HG03064 (cell line): ENCODE measurements around the gene KIAA1755.

Source experiments
- ATAC-seq: cut with Tn5 transposase; IDR thresholded peaks from one replicate; pipeline ENCODE4 v1.9.1; 2021; ENCODE audit warnings: low read depth; ENCODE audit not compliant: unreplicated experiment

Gene KIAA1755

GRCh38 chr20:38245753-38246152 lies 14.8 kb downstream of the KIAA1755 start:
- ATAC-seq = no peak

- ATAC-seq = no peak
These were observed 16.9 kb downstream of the KIAA1755 start for GRCh38 chr20:38243709-38244020.

GRCh38 chr20:38242848-38243708 lies 17.5 kb downstream of the KIAA1755 start:
- ATAC-seq = no peak

GRCh38 chr20:38241201-38241600 lies 19.3 kb downstream of the KIAA1755 start:
- no peak for ATAC-seq

GRCh38 chr20:38239441-38239840 lies 21.1 kb downstream of the KIAA1755 start:
- ATAC-seq = no peak

- no peak for ATAC-seq
These were observed 21.7 kb downstream of the KIAA1755 start for GRCh38 chr20:38238829-38239228.

- ATAC-seq = no peak
These were observed 23.2 kb downstream of the KIAA1755 start for GRCh38 chr20:38237381-38237780.

GRCh38 chr20:38231531-38232121 lies 28.9 kb downstream of the KIAA1755 start:
- no peak for ATAC-seq

- ATAC-seq = no peak
These were observed 29.5 kb downstream of the KIAA1755 start for GRCh38 chr20:38230957-38231526.

- ATAC-seq = no peak
These were observed 30.3 kb downstream of the KIAA1755 start for GRCh38 chr20:38230253-38230551.

GRCh38 chr20:38229376-38230252 lies 30.9 kb downstream of the KIAA1755 start:
- no peak for ATAC-seq

GRCh38 chr20:38228436-38228835 lies 32.1 kb downstream of the KIAA1755 start:
- no peak for ATAC-seq

- ATAC-seq = no peak
These were observed 32.8 kb downstream of the KIAA1755 start for GRCh38 chr20:38227420-38228360.

GRCh38 chr20:38226553-38226952 lies 34.0 kb downstream of the KIAA1755 start:
- ATAC-seq = no peak

GRCh38 chr20:38225900-38226263 lies 34.7 kb downstream of the KIAA1755 start:
- ATAC-seq = no peak

GRCh38 chr20:38225240-38225899 lies 35.2 kb downstream of the KIAA1755 start:
- no peak for ATAC-seq

GRCh38 chr20:38224531-38224930 lies 36.0 kb downstream of the KIAA1755 start:
- no peak for ATAC-seq

GRCh38 chr20:38223743-38224100 lies 36.8 kb downstream of the KIAA1755 start:
- ATAC-seq = no peak

- no peak for ATAC-seq
These were observed 37.4 kb downstream of the KIAA1755 start for GRCh38 chr20:38222923-38223742.
